Measurements from ENCODE around the gene FOXP1. TPM values are rescaled to one million over a fixed set of nuclear protein-coding genes. Genes with fewer than 3 reads are reported as not detected.

FOXP1 gene
- total RNA-seq, 1 experiment from 2014 or later: 22.1 TPM

DNA sequence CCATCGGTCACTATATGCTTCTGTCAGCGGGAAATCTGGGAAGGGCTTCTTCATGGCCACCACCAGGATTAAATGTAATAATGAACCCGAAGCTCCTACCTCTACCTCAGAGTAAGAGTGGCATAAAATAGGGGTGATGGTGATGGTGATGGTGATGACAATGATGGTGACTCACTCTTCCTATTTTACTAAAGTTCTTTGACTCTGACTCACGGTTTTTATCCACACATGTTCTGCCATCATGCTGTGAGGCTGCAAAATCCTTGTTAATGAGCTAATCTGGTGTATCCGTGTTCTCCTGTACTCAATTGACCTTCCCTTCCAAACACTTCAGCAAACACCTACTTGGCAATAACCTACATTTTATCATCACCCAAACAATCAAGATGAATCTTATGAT is 18.3 kb upstream of the FOXP1 start:
- Histone ChIP-seq H3K27ac (no peak overlapping the region), H3K4me1 (replicated peaks) (peaks cover 13% of the 10 kb centered on the region), H3K9me3 (replicated peaks) (no peaks in the 10 kb centered on the region; the same call in 1 of the 2 replicates), H3K4me3 (no peak overlapping the region), H3K27me3 (replicated peaks) (no peaks in the 10 kb centered on the region), H3K36me3 (no peaks in the 10 kb centered on the region)
- peak in 1 of 2 experiments; percentile 32 for DNase-seq (ENCODE audit: low read depth in 1 of 2, low spot score in 2 of 2)

DNA sequence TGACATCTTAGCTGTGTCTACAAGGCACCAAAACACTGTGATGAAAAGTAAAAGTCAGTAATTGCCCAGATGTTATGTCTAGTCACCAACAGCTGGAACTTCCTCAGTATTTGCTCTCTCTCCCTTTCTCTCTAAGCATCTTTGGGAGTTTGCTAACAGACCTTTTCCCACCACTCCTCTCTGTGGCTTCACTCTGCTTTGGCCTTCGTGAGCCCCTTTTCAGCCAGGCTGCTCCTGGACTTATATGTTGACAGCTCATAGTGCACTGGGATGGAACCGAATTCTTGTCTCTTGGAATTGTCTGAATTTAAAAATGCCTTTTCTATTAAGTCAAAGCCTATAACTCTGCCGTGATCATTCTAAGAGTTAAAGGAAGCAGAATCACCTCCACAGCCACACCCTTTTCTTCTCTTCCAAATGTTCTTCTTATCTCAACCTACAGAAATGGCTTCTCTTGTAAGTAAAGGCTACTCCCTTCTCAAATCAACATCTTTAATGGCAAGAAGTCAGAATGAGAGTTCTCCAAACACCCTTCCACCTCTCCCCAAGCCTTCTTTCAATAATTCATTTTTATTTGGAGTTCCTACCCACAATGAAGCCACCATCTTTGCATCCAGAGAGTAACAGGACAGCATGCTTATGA is 17.2 kb upstream of the FOXP1 start:
- Histone ChIP-seq H3K9me3 (replicated peaks) (no peaks in the 10 kb centered on the region), H3K4me1 (replicated peaks) (peaks cover 13% of the 10 kb centered on the region), H3K4me3 (no peak overlapping the region), H3K27me3 (replicated peaks) (no peaks in the 10 kb centered on the region), H3K27ac (no peak overlapping the region), H3K36me3 (no peaks in the 10 kb centered on the region)
- no peak for DNase-seq (ENCODE audit: low read depth in 1 of 2, low spot score in 2 of 2)

DNA sequence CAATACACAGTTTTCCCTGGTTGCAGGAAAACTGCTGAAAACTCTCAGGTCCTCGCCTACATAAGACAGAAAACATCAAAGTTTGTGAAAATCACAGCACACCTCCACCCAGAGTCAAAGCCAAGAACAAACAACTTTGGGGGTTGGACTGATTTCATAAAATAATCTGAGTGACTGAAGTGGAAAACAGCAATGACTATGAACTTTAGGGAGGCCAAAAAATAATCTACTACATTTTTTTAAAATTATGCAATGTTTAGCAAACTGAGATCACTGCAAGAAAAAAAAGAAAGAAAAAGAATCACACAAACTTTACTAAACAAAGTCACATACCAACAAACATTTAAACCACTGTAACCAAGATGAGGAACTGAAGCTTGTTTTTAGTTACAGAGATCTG is 15.9 kb upstream of the FOXP1 start:
- Histone ChIP-seq H3K4me1 (replicated peaks) (peaks cover 13% of the 10 kb centered on the region), H3K9me3 (replicated peaks) (no peaks in the 10 kb centered on the region), H3K27ac (no peak overlapping the region), H3K4me3 (no peak overlapping the region), H3K36me3 (no peaks in the 10 kb centered on the region), H3K27me3 (replicated peaks) (no peaks in the 10 kb centered on the region)
- DNase-seq (ENCODE audit: low read depth in 1 of 2, low spot score in 2 of 2): peak in 1 of 2 experiments; percentile 6

DNA sequence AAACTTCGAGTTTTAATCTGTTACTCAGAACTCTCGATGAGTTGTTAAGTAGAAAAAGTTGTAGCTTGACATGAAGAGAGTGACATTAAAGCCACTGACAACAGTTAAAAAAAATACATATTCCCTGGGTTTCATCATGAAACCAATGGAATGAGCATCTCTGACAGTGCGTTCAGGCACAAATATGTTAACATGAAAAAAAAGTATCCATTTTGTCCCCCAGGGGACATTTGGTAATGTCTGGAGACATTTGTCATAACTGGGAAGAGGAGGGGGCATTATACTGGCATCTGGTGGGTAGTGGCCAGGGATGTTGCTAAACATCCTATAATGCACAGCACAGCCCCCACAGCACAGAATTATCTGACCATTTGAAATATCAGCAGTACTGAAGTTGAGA is 14.8 kb upstream of the FOXP1 start:
- H3K4me1 ChIP-seq (replicated peaks): peaks cover 13% of the 10 kb centered on the region
- H3K9me3 ChIP-seq (replicated peaks): no peaks in the 10 kb centered on the region
- no peaks in the 10 kb centered on the region for H3K36me3 ChIP-seq
- no peaks in the 10 kb centered on the region for H3K27me3 ChIP-seq (replicated peaks)
- DNase-seq (ENCODE audit: low read depth in 1 of 2, low spot score in 2 of 2): no peak
- H3K27ac ChIP-seq: no peak overlapping the region
- H3K4me3 ChIP-seq: no peak overlapping the region

DNA sequence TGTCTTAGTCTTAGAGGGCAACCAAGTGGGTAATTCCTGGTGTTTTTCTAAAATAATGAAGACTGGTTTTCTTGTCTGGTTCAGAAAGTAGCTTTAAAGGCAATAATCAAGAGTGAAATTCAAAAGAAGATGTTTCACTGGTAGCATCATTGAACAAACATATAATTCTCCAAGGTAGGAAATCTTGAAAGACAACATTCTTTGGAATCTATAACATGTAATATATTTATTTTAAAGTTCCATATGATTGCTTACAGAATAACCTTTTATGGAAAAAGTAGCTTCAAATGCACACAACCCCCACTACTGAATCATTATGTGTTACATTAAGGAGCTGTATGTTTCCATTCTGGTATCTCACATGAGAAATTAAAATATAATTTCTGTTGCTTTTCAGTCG is 13.8 kb upstream of the FOXP1 start:
- H3K27me3 ChIP-seq (replicated peaks): no peaks in the 10 kb centered on the region

DNA sequence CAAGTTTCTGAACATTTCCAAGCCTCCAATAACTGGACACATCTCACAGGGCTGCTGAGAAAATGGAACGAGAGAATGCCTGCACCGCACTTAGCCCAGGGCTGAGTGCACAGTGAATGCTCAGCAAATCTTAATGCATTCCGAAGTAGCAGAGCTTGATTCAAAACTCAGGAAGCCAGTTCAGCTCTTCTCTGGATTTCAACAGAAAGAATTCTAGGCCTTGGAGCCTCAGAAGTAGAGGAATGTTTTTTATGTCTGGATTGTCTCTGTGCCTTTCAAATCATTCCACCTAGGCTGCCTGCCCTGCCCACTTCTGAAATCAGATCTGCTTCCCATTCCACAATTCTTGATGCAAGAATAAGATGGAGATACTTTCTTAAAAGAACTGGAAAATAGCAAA is 9.6 kb upstream of the FOXP1 start:
- H3K4me3 ChIP-seq: no peak overlapping the region
- DNase-seq (ENCODE audit: low read depth in 1 of 2, low spot score in 2 of 2): no peak
- no peaks in the 10 kb centered on the region for H3K27me3 ChIP-seq (replicated peaks)

More for the DNA sequence above, 13.8 kb upstream of the FOXP1 start:
- DNase-seq (ENCODE audit: low read depth in 1 of 2, low spot score in 2 of 2): no peak
- H3K4me3 ChIP-seq: no peak overlapping the region
- H3K36me3 ChIP-seq: no peaks in the 10 kb centered on the region
- H3K27ac ChIP-seq: no peak overlapping the region
- H3K4me1 ChIP-seq (replicated peaks): peaks cover 12% of the 10 kb centered on the region
- no peaks in the 10 kb centered on the region for H3K9me3 ChIP-seq (replicated peaks)

DNA sequence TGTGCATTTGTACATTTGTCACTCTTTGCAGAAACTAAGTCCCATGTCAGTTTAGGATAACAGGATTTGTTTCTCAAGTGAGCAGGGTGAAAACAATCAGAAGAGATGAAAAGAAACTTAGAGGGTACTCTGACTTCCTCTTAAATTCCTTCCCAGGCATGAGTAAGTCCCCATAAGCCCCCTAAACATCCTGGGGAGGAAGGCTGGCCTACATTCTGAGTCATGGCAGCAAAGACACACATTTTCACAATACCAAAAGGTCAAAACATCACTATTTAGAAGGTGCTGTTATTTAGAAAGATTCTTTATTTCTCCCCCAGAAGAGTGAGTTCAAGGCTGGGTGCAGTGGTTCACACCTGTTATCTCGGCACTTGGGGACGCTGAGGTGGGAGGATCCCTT is 7.6 kb upstream of the FOXP1 start:
- Histone ChIP-seq H3K9me3 (replicated peaks) (no peaks in the 10 kb centered on the region), H3K36me3 (no peaks in the 10 kb centered on the region), H3K4me3 (no peak overlapping the region), H3K27me3 (replicated peaks) (no peaks in the 10 kb centered on the region), H3K4me1 (replicated peaks) (peaks cover 4% of the 10 kb centered on the region; the same call in 1 of the 2 replicates), H3K27ac (no peak overlapping the region)
- no peak for DNase-seq (ENCODE audit: low read depth in 1 of 2, low spot score in 2 of 2)

More for the DNA sequence above, 9.6 kb upstream of the FOXP1 start:
- H3K27ac ChIP-seq: no peak overlapping the region
- no peaks in the 10 kb centered on the region for H3K4me1 ChIP-seq (replicated peaks)
- no peaks in the 10 kb centered on the region for H3K9me3 ChIP-seq (replicated peaks)
- no peaks in the 10 kb centered on the region for H3K36me3 ChIP-seq

DNA sequence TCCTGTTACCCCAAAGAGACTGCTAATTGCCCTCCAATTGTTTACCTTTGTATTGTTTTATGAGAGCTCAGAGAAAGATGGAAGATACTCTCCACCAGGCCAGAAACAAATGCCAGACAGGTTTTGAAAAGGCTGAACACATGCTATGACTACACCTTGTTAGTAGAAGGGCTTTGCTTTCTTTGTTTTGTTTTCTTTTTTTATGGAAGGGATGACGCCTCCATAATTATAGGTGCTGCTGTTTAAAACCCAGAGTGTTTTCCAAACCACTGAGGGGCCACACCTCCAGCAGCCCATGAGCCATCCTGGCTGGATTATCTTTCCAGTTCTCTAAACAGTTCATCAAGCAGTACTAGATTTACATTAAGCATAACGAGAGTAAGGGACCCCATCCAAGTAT is 5.6 kb upstream of the FOXP1 start:
- H3K27ac ChIP-seq: no peak overlapping the region
- DNase-seq (ENCODE audit: low read depth in 1 of 2, low spot score in 2 of 2): no peak
- no peaks in the 10 kb centered on the region for H3K27me3 ChIP-seq (replicated peaks)
- H3K4me3 ChIP-seq: no peak overlapping the region
- no peaks in the 10 kb centered on the region for H3K36me3 ChIP-seq
- H3K4me1 ChIP-seq (replicated peaks): peaks cover 12% of the 10 kb centered on the region
- no peaks in the 10 kb centered on the region for H3K9me3 ChIP-seq (replicated peaks)

DNA sequence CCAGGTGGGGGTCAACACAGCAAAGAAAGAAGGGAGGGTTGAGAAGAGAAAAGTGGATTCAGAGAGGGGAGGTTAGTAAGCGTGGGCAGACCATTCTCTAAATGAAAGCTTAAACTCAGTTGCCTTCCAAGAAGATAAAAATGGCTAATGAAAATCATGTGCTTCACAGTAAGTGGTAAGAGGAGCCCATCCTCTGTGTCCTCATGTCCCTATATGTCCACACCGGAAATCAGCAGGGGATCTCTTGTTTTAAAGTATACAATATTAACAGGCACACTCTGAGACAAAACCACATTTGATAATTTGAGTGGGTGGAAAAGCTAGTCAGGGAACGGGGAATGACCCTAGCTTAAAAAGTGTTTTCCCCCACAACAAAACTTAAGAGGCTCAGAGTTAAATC is 4.4 kb upstream of the FOXP1 start:
- Histone ChIP-seq H3K36me3 (no peaks in the 10 kb centered on the region), H3K27ac (no peak overlapping the region), H3K27me3 (replicated peaks) (no peaks in the 10 kb centered on the region), H3K4me3 (no peak overlapping the region), H3K4me1 (replicated peaks) (peaks cover 12% of the 10 kb centered on the region), H3K9me3 (replicated peaks) (no peaks in the 10 kb centered on the region)
- no peak for DNase-seq (ENCODE audit: low read depth in 1 of 2, low spot score in 2 of 2)

DNA sequence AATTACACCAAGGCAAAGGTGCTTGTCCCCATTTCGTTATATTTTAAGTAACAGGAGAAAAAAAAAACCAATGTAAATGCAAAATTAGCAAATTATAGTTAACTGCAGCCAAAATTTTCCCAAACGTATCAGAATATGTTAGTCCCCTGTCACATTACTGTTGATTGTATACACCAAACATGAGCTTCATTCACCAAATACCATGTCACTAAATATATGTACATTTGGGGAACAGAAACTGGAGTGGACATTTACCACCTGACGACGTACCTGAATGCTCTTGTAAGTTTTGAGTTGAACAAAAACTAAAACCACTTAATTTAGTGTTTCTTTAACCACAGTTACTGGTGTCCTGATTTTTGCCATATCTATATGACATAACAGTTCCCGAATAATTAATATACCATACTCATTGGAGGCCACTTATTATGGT is 3.3 kb upstream of the FOXP1 start:
- H3K9me3 ChIP-seq (replicated peaks): no peaks in the 10 kb centered on the region
- no peaks in the 10 kb centered on the region for H3K27me3 ChIP-seq (replicated peaks)
- DNase-seq (ENCODE audit: low read depth in 1 of 2, low spot score in 2 of 2): no peak
- no peak overlapping the region for H3K4me3 ChIP-seq
- H3K36me3 ChIP-seq: no peaks in the 10 kb centered on the region
- H3K27ac ChIP-seq: no peak overlapping the region
- peaks cover 12% of the 10 kb centered on the region for H3K4me1 ChIP-seq (replicated peaks)

DNA sequence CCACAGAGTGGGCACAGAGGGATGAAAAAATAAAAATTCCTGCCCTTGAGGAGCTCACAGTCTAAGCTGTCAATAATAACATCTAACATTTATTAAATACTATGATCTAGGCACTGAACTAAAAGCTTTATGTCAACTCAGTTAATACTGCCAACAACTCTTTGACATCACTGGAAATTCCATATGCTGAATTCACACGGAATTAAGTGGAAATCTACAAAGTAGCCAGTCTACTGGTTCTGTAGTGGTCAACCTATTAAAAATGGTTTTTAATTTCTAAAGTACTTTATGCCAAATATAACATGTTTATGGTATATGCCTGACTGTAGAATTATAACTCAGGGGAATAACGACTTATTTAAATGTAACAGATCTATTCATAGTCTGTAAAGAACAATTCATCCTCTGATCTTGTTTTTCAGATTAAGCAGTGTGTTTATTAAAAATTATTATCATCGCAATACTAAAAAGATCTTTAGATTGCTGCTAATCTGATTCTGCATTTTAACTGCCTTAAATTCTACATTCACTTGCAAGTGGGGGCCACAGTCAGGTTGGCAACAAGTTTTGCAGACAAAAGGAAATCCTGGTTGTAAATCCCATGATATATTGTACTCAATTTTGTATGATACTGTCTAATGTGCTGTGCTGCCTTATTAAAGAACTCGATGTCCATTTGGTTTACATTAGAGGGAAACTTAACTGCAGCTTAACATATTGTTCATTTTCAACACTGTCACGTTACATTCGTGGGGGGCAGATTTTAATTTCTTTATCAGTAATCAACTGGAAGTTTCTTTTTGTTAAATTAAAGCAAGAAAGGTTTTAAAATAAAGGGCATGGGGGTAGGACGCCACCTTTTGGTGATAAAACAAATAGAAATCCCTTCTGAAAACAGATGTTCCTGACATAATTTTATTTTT is 2.6 kb upstream of the FOXP1 start:
- Histone ChIP-seq H3K36me3 (no peaks in the 10 kb centered on the region), H3K9me3 (replicated peaks) (no peaks in the 10 kb centered on the region), H3K27me3 (replicated peaks) (no peaks in the 10 kb centered on the region), H3K4me3 (no peak overlapping the region), H3K4me1 (replicated peaks) (peaks cover 17% of the 10 kb centered on the region), H3K27ac (no peak overlapping the region)
- DNase-seq (ENCODE audit: low read depth in 1 of 2, low spot score in 2 of 2): peak in 1 of 2 experiments; percentile 32

DNA sequence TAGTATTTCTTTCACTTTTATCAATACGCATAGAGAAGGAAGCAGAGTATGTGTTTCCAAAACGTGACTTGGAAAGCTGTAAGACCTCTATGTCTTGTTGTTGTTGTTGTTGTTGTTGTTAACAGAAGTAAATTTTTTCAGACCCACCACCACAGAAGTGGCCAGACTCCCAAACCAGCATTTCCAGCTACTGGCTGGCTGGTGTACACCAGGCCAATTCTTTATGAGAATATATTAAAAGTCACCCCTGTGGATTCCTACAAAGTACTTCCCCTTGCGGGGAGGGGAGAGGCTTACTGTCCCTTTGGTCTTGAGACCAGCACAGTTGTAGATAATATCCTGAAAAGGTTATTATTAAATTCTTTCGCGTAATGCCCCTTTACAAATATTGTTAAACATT is 1.6 kb upstream of the FOXP1 start:
- no peaks in the 10 kb centered on the region for H3K36me3 ChIP-seq
- no peaks in the 10 kb centered on the region for H3K27me3 ChIP-seq (replicated peaks)
- H3K9me3 ChIP-seq (replicated peaks): no peaks in the 10 kb centered on the region
- peaks cover 23% of the 10 kb centered on the region for H3K4me1 ChIP-seq (replicated peaks)
- H3K4me3 ChIP-seq: no peak overlapping the region; the same call in 1 of the 2 replicates
- no peak for DNase-seq (ENCODE audit: low read depth in 1 of 2, low spot score in 2 of 2)
- no peak overlapping the region; the same call in 1 of the 2 replicates for H3K27ac ChIP-seq

DNA sequence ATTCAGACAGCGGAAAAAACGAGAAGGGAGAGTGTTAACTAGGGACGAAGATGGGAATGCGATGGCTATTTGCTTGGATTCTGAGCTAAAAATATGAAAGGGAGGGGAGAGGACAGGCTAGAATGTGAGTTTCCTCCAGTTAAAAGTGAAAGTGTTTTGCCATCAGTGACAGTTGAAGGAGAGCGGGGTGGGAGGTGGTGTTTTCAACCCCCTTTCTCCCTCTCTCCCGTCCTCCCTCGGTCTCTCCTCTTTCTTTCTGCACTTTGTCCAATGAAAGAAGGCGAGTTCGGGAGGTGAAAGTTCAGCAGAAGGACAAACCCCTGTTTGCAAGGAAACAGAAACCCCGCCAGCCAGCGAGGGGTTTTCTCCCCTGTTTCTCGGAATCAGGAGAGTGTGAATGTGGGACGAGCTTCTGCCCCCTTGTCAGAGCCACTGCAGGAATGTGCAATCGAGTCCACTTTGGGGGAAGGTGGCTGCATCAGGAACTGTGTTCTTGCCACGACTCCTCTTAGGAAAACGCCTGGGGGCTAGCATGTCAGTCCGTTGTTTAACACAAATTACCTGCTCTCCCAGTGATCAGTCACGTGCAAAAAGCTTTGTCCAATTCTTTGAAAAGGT is 975 bp upstream of the FOXP1 start:
- DNase-seq (ENCODE audit: low read depth in 1 of 2, low spot score in 2 of 2): peak; percentile 42 to 63
- H3K36me3 ChIP-seq: no peaks in the 10 kb centered on the region
- H3K4me1 ChIP-seq (replicated peaks): peaks cover 30% of the 10 kb centered on the region
- H3K27ac ChIP-seq: peak overlapping the region; percentile 26
- H3K4me3 ChIP-seq: peak overlapping the region; percentile 41
- no peaks in the 10 kb centered on the region for H3K9me3 ChIP-seq (replicated peaks)
- H3K27me3 ChIP-seq (replicated peaks): no peaks in the 10 kb centered on the region
